Measurements from ENCODE around the gene DMAC2L. TPM values are rescaled to one million over a fixed set of nuclear protein-coding genes. Genes with fewer than 3 reads are reported as not detected.

Gene DMAC2L
- total and polyA plus RNA-seq, 2 donors (not counting 1 experiment from before 2014, with no cell fraction given): 19.0 to 40.0 TPM

- no peaks in the 10 kb centered on the region for H3K9me3 Mint-ChIP-seq (ENCODE audit: insufficient read depth)
- TF ChIP-seq CTCF (IDR thresholded peaks at IDR 0.05) (no peak), EZH2 (IDR thresholded peaks at IDR 0.05; ENCODE audit: borderline replicate concordance, insufficient read depth, low read depth, low read length, poor library complexity, severe bottlenecking) (no peak)
- H3K27ac Mint-ChIP-seq: no peak overlapping the region
- Histone ChIP-seq H3K4me1 (ENCODE audit: control insufficient read depth in 2 of 2, insufficient read depth in 2 of 2, low read length in 2 of 2) (no peaks in the 10 kb centered on the region), H4K20me1 (ENCODE audit: control insufficient read depth, insufficient read depth, low read length, poor library complexity, severe bottlenecking) (no peaks in the 10 kb centered on the region), H3K9ac (ENCODE audit: low read length) (no peak overlapping the region), H3K27me3 (replicated peaks in 1 of 4; ENCODE audit: control extremely low read depth in 1 of 4, control insufficient read depth in 3 of 4, insufficient read depth in 4 of 4, low read length in 3 of 4) (no peaks in the 10 kb centered on the region), H3K9me3 (ENCODE audit: control extremely low read depth in 1 of 3, control insufficient read depth in 2 of 3, insufficient read depth in 1 of 3, low read length in 2 of 3) (no peaks in the 10 kb centered on the region), H3K27ac (ENCODE audit: low read length in 2 of 2) (no peak overlapping the region), H3K4me3 (ENCODE audit: control extremely low read depth in 1 of 5, extremely low read depth in 1 of 5, insufficient read depth in 1 of 5, low read depth in 2 of 5, low read length in 4 of 5) (no peak overlapping the region), H2AFZ (ENCODE audit: insufficient read depth, low read depth, low read length, poor library complexity, severe bottlenecking) (no peak overlapping the region), H3K79me2 (ENCODE audit: control insufficient read depth, insufficient read depth, low read length) (peaks cover 3% of the 10 kb centered on the region), H3K4me2 (replicated peaks; ENCODE audit: low read depth, low read length, poor library complexity, severe bottlenecking) (no peak overlapping the region), H3K36me3 (replicated peaks in 1 of 2; ENCODE audit: control extremely low read depth in 1 of 2, control insufficient read depth in 1 of 2, extremely low read depth in 1 of 2, insufficient read depth in 2 of 2, low read length in 1 of 2) (peaks cover 0 to 10% of the 10 kb centered on the region in 2 experiments)
- H3K27me3 Mint-ChIP-seq: no peaks in the 10 kb centered on the region
- ChIA-PET CTCF (no interaction called here), POLR2A (no interaction called here)
- intact Hi-C loops (cut with micrococcal nuclease): no loop called here
- no peak for DNase-seq
- no peak for ATAC-seq (ENCODE audit: low read depth)
- WGBS (ENCODE audit: insufficient coverage): 100% methylated on average over 2 of the region's 4 CpGs
- H3K4me1 Mint-ChIP-seq: peaks cover 1% of the 10 kb centered on the region
- no peak overlapping the region for H3K4me3 Mint-ChIP-seq
These were observed 40.5 kb downstream of the DMAC2L start for GRCh38 chr14:50352584-50352983.

- H2AFZ ChIP-seq (ENCODE audit: insufficient read depth, low read depth, low read length, poor library complexity, severe bottlenecking): no peak overlapping the region
- CTCF ChIA-PET: no interaction called here
- Mint-ChIP-seq H3K27me3 (no peaks in the 10 kb centered on the region), H3K4me1 (peaks cover 1% of the 10 kb centered on the region), H3K27ac (no peak overlapping the region), H3K4me3 (no peak overlapping the region), H3K9me3 (ENCODE audit: insufficient read depth) (no peaks in the 10 kb centered on the region)
- intact Hi-C loops (cut with micrococcal nuclease): no loop called here
- peaks cover 3% of the 10 kb centered on the region for H3K79me2 ChIP-seq (ENCODE audit: control insufficient read depth, insufficient read depth, low read length)
- ATAC-seq (ENCODE audit: low read depth): no peak
- TF ChIP-seq EZH2 (IDR thresholded peaks at IDR 0.05; ENCODE audit: borderline replicate concordance, insufficient read depth, low read depth, low read length, poor library complexity, severe bottlenecking) (no peak), CTCF (IDR thresholded peaks at IDR 0.05) (no peak)
- DNase-seq: no peak
- H4K20me1 ChIP-seq (ENCODE audit: control insufficient read depth, insufficient read depth, low read length, poor library complexity, severe bottlenecking): no peaks in the 10 kb centered on the region
- WGBS (ENCODE audit: insufficient coverage): 94% methylated on average over 2 of the region's 4 CpGs
- no peak overlapping the region for H3K4me3 ChIP-seq (ENCODE audit: control extremely low read depth in 1 of 5, extremely low read depth in 1 of 5, insufficient read depth in 1 of 5, low read depth in 2 of 5, low read length in 4 of 5)
- no peaks in the 10 kb centered on the region for H3K4me1 ChIP-seq (ENCODE audit: control insufficient read depth in 2 of 2, insufficient read depth in 2 of 2, low read length in 2 of 2)
- no peak overlapping the region for H3K9ac ChIP-seq (ENCODE audit: low read length)
- no peaks in the 10 kb centered on the region for H3K27me3 ChIP-seq (replicated peaks in 1 of 4; ENCODE audit: control extremely low read depth in 1 of 4, control insufficient read depth in 3 of 4, insufficient read depth in 4 of 4, low read length in 3 of 4)
- no peak overlapping the region for H3K4me2 ChIP-seq (replicated peaks; ENCODE audit: low read depth, low read length, poor library complexity, severe bottlenecking)
- peaks cover 0 to 16% of the 10 kb centered on the region in 2 experiments for H3K36me3 ChIP-seq (replicated peaks in 1 of 2; ENCODE audit: control extremely low read depth in 1 of 2, control insufficient read depth in 1 of 2, extremely low read depth in 1 of 2, insufficient read depth in 2 of 2, low read length in 1 of 2)
- no peaks in the 10 kb centered on the region for H3K9me3 ChIP-seq (ENCODE audit: control extremely low read depth in 1 of 3, control insufficient read depth in 2 of 3, insufficient read depth in 1 of 3, low read length in 2 of 3)
- POLR2A ChIA-PET: no interaction called here
- no peak overlapping the region for H3K27ac ChIP-seq (ENCODE audit: low read length in 2 of 2)
These were observed 41.0 kb downstream of the DMAC2L start for GRCh38 chr14:50353126-50353525.
